Measurements from ENCODE around the gene FBXO21.
"Not testable (repeated sequence)": the region's sequence is repeated elsewhere in the genome, so short reads cannot be mapped to it uniquely, and the experiment has no call there.

Gene FBXO21

DNA sequence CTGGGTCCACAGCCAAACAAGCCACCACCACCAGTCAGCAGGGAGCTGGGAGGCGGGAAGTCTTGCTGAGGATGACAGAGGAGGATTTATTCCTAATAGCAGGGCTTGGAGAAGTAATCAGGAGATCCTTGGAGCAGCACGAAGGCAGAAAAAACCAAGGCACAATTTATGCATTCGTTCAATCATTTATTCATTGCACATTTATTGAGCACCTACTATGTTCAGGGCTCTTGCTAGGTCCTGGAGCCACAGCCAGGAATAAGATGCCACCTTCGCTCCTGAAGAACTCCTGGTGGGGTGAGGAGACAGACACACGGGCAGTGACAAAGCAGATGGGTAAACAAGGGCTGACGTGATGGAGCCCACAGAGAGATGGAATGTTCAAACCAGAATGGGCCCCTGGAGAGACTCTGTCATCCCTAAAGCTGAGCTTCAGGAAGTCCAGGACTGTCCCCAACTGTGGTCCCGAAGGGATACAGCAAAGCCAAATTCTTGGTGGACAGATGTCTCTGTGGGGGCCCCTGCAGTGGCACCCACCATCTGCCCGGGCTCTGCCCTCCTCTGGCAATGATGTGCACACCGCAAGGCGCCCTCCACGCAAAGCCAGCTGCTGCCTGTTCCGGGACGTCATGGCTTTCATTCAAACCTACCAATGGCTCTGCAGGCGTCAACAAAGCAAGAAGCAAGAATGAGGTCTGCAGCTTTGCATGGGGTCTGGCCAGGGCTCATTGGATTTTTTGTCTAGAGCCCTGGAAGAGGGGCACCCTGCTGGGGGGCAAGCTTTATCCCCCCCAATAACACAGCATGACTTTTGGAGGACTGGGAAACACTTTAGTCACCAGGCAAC lies 88.1 kb downstream of the FBXO21 start:
- FAIRE-seq: no peak

DNA sequence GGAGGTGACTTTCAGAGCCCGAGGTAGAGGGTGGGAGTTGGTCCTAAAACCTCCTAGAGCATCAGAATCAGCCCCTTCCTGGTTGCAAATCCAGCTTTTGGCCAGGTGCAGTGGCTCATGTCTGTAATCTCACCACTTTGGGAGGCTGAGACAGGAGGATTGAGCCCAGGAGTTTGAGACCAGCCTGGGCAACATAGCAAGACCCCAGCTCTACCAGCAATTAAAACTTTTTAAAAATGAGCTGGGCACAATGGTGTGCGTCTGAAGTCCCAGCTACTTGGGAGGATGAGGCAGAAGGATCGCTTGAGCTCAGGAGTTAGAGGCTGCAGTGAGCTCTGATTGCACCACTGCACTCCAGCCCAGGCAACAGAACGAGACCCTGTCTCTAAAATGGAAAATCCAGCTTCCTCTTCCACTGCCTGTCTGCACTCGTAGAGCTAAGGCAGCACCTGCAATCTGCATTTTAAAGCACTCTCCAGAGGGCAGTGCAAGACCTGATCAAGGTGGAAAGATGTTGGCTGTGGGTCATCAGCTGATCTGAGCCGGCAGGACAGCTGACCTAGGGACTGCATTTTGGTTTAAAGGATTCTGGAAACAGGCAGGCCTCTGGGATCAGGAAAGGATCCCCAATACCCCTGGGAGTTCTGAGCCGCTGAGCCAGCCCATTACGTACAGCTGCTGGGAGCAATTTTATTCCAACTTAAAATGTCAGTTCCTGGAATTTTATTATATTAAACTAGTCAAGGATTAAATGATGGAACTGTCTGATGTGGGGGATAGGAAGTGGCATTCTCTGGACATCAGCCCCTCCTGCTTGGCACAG lies 89.2 kb downstream of the FBXO21 start:
- FAIRE-seq: no peak

DNA sequence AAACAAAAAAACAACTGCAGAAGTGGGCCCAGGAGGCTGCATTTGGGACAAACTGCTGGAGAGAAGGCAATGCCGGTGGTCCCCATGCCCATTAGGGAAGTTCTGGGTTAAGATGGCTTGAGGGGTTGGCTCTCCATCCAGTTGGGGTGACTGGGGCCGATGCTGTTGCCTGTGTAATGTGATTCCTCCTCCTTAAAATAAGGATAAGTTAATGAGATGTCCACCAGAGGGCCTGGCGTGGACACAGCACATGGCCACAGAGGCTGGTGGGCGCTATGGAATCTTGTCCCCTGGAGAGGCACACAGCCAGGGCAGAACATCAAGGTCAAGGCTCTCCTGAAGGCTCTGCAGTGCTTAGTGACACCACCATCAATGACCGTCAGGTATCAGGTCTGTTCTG lies 90.0 kb downstream of the FBXO21 start:
- FAIRE-seq: no peak

DNA sequence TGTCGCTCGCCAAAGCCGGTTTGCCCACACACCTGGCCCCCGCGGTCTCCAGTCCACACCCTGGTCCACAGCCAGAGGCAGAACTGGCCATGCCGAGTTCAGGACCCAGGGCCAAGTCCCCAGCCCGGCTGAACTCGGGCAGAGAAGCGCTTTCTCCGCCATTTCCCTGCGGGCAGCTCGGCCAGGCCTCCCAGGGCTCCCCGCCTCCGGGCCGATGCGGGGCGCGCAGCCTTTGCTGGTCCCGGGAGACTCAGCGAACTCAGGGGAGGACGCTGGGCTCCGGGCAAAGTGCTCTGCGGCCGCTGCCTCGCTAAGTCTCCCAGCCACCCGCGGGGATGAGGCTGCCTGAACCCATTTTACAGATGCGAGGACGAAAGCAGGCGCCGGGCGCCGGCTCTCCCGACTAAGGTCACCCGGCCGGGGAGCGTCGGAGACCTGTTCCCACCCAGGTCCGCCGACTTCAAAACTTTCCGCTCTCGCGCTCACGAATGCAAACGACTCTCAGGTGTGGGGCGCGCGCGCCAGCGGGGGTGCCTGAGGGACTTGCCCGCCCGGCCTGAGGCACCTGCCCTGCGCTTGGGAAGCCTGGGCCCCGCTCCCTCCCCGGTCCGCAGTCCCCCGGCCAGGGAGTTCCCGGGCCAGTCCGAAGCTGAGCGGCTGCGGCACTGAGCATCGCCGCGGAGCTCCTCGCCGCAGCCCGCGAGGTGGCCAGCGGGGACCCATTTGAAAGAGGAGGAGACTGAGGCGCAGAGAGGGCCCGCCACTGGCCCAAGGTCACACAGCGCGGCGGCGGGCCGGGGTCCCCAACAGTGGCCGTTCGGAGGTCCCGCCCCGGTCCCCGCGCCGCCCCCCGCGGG lies 91.7 kb downstream of the FBXO21 start:
- no peak for FAIRE-seq

DNA sequence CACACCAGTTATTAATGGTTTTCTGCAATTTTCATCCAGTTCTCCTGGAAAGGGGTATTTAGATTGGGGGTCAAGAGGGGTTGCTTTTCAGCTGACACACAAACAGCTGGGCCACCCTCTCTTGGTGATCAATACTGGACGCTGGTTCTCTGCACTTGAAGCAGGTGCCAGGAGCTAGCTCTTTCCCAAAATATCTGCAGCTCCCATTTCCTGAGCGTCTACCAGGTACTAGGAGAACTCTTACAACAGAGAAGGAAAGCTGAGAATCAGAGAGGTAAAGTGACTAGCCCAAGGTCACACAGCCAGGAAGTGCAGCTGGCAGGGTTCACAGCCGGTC lies 92.3 kb downstream of the FBXO21 start:
- no peak for FAIRE-seq

DNA sequence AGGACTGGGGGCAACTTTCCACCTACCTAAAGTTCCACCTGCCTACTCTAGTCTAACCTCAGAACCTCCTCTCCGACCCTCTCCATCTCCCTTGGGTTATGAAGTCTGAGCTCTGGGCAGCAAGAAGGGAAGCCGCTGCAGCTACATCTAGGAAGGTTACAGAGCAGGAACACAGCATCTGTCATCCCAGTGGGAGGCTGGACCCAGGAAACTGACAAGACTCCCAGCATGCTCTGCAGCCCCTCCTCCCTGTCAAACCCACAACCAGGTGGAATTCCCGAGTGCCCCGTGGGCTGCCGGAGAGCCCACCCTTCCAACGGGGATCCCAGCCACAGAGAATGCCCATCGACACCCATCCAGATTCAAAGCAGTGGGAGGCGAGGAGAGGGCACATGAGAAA lies 93.1 kb downstream of the FBXO21 start:
- FAIRE-seq: no peak

DNA sequence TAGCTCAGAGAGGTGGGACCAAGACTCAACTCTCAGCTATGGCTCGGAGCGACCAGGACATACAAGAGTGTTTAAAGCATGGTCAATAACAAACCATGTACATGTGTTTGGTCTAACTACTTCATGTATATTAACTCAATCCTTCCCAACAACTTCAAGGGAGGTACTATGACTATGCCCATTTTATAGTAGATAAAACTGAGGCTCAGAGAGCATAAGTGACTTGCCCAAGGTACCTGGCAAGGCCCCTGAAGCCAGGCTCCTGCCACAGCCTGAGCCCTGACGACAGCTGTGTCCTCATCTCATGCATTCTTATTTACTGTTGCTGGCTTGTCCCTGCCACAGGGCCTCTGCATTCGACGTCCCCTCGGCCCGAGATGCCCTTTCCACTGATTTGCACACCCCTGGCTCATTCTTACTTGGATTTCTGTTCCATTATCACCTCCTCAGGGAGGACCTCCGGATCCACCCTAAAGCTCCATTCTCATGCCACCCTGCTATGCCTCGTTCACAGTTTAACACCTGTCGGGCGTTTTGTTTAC lies 93.7 kb downstream of the FBXO21 start:
- FAIRE-seq: no peak

DNA sequence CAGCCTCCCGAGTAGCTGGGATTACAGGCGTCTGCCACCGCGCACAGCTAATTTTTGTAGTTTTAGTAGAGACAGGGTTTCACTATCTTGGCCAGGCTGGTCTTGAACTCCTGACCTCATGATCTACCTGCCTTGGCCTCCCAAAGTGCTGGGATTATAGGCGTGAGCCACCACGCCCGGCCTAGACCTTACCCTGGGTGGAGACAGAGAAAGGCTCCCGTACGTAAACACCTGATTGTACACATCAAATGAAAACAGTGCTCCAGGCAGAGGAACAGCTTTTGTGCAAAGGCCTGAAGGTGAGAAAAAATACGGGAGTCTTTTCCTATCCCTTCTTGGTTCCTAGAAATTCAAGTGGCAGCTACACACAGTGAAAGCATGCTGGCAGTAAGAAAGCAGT lies 95.1 kb downstream of the FBXO21 start:
- FAIRE-seq: not testable (repeated sequence)

DNA sequence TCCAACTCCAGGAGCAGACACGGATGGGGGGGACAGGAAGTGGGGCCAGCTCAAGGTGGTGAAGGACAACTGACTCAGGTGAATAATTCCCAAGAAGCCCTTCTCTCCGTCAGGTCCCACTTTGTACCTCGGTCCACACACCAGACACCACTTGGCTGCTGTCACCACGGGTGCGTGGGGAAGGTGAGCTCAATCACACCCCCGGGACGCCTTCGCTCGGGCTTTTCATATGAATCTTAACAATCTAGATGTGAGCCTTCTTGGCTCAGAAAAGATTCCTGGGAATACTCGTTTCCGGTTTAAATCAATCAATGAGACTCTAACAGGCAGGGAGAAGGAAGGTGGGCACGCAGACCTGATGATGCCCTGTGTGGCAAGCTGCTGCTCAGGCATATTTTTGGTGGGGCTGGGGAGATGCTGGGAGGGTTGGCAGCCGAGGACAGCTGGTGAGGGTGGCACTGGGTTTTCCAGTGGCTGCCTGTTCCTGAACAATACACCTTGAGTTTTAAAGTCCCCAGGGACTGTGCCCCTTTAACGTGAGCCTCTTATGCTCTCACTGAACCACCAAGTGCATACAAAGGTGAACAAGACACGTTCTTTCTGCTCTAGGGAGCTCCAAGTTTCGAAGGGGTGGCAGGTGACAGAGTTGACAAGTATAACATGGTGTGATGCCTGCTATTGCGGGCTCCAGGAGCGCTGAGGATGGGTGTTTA lies 96.2 kb downstream of the FBXO21 start:
- FAIRE-seq: no peak

DNA sequence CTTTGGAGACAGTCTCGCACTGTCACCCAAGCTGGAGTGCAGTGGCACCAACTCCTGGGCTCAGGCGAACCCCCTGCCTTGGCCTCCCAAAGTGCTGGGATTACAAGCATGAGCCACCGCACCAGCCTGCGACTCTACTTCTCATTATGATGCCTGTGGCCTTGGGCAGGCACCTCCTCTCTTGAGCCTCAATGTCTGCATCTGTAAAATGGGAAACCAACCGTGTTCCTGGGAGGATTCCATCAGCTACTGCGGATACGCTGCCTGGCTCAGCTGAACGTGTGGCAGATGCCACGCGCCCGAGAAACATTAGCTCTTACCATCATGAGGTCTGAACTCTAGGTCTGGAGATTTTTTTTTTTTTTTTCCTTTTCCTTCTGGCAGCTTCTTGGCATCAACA lies 96.8 kb downstream of the FBXO21 start:
- no peak for FAIRE-seq

DNA sequence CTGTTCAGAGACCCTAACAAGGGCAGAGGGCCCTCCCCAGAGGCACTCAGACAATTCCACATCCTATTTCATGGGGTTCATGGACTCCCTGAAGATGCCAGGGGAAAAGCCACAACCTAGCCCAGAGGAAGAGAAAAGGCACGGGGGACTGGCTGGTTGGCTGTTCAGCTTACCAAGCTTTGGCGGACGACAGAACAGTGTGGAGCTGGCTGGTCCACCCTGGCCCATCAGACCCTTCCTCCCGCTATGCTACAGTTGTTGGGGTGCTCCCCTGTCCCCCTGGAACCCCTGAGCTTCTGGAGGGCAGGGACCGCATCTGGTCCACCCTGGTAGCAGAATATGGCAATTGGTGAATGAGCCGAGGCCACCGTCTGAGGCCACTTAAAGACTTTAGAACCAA lies 97.4 kb downstream of the FBXO21 start:
- FAIRE-seq: no peak

DNA sequence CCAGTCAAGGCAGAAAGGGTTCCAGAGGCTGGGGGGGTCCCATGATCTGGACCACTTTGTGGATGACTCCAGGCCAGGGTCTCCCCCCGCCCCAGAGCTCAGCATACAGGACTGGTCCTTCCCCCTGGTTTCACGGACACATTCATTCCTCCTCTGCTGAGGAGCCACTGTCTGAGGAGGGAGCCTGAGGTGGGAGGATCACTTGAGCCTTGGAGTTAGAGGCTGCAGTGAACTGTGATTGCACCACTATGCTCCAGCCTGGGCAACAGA lies 97.8 kb downstream of the FBXO21 start:
- FAIRE-seq: no peak

Data from endometrium (tissue), 2 donors.